GM19043 (cell line): Measurements from ENCODE around the gene SLC35F4.
A peak's percentile ranks its signal among the peaks of the same experiment; 100 is the strongest.

ENCODE experiments used
- ATAC-seq: cut with Tn5 transposase; IDR thresholded peaks from one replicate; pipeline ENCODE4 v1.9.1; 2021; ENCODE audit warnings: low read depth; ENCODE audit not compliant: unreplicated experiment

The SLC35F4 gene

DNA sequence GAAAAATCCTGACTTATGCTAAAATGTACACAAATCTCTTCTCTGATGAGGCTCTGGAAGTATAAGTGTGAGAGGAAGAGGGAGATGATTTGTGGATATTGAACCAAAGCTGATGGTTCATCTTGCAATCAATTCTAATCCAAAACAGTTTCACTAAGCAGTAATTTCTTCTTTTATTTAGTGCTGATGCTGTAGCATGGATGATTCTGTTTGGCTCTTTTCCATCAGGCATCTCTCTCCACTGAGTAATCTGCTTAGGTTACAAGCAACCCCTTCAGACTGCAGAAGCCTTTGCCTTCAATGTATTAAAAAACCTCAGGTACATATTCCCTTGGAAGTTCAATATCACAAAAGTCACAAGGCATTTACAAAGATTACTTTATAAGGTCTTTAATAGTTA lies 213.1 kb downstream of the SLC35F4 start:
- no peak for ATAC-seq

DNA sequence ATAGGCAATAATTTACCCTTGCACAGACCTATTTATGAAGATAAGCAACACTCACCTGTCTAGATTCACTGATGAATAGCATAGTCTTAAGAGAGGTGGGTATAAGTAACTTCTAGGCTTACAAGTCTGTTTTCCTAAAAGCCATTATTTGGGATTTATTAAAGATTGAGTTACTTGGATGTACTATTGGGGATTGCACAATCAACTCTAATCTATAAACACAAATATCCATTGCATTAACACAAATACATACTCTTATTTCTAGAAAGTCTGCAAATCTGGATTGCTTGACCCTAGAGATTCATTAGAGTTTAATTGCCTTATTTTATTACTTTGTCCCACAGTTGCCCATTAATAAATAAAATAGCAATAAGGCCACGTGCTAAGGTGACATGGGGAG lies 224.1 kb downstream of the SLC35F4 start:
- ATAC-seq = no peak

DNA sequence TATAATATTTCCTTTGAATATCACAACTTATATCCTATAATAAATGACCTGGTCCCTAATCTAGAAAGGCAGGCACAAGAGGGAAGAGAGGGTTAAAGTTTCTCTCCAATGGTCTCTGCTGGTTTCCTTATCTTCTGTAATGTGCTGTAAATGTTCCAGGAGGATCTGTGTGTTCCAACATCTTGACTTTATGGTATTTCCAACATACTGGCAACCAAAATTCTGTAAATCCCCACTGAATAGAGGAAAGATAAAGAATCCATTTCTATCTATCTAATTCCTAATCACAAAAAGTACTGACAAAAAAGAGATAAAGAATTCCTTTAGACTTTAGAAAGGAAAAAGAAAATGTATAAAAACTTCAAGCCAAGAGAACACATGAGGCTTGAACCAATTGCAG lies 225.9 kb downstream of the SLC35F4 start:
- ATAC-seq = no peak

DNA sequence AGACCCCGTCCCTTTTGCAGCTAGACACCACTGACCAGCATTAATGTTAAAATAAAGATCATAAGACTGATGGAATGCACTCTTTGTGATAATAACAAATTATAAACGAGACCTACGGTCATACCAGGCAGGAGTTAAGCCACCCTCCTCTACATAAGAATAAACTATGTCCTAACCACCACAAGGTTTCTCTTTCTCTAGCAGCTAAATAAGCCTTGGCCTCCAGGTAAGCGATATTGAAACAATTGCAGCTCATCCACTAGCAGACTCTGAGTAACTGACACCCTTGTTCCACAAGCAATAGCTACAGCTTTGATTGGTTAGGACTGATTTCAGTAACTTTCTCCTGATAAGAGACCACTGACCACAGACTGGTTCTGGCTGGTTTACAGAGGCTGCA lies 228.0 kb downstream of the SLC35F4 start:
- ATAC-seq = no peak

DNA sequence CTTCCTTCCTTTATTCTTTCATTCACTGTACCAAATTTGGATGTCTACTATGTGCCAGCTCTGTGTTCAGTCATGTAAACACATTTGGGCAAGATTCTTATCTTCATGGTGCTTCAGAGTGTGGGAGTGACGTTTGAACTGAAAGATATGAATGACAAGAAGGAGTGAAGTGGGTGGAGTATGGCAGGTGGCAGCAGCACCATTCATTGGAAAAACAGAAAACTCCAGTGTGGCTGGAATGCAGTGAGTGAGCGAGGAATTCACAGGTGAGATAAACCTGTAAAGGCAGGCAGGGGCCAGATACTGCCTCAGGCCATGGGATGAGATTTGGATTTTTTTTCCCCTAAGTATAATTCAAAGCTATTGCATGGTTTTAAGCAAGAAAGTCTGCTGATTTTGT lies 231.6 kb downstream of the SLC35F4 start:
- ATAC-seq = no peak

DNA sequence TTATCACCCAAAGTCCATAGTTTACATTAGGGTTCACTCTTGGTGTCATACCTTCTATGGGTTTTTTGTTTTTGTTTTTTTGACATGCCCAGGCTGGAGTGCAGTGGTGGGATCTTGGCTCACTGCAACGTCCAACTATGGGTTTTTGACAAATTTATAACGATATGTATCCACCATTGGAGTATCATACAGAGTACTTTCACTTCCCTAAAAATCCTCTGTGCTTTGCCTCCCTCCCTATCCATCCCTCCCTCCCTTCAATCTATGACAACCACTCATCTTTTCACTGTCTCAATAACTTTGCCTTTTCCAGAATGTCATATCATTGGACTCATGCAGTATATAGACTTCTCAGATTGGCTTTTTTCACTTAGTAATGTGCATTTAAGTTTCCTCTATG lies 233.2 kb downstream of the SLC35F4 start:
- no peak for ATAC-seq

DNA sequence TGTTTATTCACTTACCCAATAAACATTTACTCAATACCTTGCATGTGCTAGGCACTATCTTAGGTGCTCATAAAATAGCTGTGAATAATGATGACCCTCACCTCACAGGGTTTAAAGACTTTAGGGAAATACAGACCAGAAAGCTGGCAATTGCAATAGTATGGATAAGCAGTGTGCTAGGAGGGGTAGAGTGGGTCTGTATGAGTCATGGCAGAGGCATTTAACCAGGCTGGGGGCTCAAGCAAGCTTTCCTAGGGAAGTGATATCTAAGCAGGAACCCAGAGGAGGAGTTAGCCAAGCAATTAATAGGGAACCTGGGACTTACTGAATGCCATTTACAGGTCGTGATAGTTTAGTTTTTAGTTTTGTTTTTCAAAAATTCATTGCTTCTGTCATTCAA lies 248.4 kb downstream of the SLC35F4 start:
- no peak for ATAC-seq

DNA sequence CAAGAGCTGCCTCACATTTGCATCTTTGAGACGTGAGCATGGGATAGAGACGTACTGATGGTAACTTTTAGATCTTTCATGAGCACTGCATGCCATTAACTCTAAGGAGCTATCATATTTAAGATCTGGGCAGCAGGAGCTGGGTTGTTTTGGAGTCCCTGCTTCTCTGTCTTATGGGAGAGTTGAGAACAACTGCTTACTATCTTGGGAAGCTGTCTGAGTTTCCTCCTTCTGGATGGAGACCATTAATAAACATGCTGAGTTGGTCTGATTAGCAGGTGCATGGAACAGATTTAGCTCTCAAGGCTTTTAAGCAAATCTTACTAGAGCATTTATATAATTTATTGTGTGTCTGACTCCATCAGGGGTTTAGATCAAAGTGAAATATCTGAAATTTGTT lies 252.9 kb downstream of the SLC35F4 start:
- no peak for ATAC-seq

DNA sequence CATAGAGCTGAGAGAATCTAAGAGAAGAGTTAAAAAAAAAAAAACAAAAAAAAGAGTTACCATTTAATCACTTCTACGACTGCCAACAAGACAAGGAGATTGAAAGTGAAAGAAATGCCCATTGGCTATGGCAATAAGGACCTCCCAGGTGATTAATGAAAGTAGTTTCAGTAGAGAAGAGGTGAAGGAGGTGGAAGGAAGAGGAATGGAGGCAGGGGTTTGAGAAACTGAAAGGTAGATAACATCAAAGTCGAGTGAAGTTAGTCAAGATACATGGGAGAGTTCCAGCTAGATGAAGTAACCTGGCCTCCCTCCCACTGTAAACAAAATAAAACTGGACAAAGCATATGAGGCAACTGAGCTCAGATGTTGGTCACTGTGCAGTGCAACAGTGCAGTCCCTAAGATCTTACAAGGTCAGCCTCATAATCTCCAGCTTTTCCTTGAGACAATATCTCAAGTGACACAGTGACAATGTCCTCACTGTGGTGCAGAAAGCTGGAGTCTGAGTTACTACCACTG lies 254.3 kb downstream of the SLC35F4 start:
- no peak for ATAC-seq

DNA sequence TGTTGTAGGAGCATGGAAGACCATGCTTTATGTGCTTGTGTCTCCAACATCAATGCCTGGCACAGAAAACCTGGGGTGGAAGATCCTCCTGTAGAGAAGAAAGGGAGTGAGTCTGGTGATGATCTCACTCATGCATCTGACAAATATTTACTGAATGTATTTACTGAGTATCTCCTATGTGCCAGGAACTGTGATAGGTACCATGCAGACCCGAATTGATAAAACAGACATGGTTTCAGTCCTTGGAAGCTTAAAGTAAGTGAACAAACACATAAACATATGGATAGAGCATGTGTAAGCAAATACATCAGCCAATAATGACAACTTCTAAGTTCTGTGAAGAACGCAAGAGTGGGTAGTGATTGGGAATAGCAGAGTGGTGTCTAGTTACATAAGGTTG lies 255.3 kb downstream of the SLC35F4 start:
- ATAC-seq = no peak

DNA sequence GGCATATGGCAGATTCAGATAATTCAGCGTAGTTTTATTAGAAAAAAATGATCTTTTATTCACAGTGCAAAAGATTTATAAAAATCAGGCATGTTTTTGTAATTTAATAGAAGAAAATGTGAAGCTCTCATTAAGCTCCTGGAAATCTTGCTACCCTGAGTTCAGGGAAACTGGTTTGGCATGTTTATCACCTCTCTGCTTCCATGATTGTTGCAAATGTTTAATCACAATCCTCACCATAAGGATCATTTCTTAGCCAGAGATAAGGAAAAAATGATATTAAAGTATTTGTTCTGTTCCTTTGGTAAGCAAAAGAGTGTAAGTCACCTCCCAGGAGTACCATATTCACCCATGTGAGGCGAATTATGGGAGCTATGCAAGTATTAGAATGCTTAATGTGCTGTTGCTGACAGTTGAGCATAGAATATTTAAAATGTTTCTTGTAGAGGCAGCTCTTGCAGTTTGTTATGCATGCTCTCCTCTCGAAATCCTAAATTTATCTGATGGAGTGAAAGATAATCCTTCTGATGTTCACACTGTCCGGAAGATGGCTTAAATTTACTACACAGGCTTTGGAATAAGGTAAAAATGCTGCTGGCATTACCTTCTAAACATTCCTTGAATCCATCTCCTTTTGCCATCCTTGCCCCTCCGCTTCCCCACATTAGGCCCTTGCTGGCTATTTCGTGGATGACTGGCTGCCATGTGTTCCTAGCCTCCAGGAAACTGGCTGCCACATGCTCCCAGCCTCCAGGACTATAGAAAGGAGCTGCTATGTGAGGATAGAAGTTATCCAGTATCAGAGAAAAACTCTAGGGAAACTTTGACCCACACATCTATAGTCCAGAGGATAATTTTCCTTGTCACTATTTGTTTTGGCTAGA lies 256.5 kb downstream of the SLC35F4 start:
- ATAC-seq = no peak

DNA sequence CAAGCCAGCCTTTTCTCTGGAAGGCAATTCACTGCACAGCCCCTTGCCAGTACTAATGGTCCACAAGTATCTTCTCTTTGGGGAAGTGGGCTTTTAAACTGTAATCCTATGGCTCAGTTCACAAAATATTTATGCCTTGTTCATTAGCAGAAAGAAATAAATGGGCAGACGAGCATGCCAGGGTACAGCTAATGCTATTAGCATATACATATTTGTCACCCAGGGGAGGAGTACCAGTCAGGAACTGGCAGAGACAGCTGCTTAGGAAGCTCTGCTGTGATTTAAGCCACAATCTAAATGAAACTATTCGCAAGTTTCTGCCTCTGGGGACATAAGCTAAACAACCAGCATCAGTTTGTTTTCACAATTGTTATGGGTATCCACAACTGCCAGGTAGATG lies 258.8 kb downstream of the SLC35F4 start:
- ATAC-seq = no peak

DNA sequence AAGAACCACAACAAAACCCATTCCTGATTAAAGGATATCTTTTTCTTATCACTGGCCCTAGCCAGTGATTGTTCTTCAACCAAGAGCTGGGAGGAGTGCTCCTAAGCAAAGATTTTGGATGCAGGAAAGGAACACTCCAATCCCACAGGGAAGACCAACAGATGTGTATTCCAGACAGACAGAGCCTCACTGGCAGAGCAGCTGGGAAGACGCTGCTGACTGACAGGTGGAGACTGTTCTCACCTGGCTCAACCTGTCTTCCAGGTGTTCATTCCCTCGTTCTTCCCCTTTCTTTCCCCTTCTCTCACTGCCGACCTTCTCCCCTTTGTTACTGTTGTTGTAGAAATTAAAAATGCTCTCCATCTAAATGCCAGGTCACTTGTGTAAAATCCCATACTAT lies 282.5 kb downstream of the SLC35F4 start:
- no peak for ATAC-seq

DNA sequence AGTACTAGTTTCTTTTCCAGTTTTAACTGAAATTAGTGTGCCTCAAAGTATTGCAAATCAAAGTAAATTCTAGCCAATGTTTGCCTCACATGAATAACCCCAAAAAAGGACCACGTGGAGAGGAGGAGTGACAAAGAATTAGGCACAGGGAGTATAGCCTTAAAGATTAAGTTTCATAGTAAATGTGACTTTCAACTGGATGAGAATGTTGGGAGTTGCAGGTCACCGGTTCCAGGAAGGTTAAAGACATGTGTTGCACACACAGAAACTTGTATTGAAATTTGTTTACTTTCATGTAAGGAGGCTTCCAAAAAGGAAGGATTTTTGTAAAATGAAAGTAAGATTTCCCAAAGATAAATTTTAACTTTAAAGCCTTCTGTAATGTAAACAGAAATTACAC lies 283.1 kb downstream of the SLC35F4 start:
- no peak for ATAC-seq

DNA sequence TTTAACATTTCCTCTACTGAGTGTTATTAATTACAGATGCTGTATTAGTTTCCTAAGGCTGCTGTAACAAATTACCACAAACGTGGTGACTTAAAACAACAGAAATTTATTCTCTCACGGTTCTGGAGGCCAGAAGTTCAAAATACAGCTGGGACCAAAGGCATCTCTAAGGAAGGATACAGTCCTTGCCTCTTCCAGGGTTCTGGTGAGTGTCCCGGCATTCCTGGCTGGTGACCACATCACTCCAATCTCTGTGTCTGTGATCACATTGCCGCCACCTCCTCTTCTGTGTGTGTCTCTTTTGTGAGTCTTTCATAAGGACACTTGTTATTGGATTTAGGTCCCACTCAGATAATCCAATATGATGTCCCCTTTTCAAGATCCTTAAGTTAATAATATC lies 287.1 kb downstream of the SLC35F4 start:
- no peak for ATAC-seq

DNA sequence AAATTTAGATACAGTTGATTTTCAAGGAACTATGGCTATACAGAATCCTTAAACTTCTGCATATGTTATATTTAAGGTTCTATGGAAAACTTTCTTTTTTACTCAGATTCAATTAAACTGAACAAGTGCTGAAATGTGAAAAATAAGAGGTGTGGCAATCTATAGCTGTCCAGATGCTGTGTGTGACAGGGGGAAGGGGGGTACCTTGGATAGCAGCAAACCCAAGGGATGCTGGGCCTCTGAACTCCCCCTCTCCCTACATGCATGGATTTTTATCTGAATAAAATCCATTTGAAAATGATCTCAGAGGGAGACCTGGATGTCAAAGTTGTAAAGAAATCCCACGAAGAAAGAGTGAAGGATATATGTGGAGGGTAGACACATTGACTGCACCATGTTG lies 289.4 kb downstream of the SLC35F4 start:
- no peak for ATAC-seq

DNA sequence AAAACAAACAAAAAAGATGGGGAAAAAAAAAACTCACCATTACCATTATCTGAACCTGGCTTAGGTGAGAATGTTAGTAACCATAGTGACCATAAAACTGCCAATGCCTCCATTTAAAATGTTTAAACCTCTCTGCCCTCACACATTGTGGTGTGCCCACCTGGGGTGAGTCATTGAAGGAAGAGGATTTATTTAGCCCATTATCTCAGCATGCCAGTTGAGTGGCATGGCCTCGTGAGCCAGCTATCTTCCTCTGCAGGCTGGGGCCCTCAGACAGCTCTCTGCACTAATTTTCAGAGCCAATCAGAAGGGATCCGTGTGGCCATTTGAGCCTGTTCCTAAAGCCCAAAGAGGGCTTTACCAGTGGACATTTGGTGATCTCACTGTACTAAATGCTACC lies 290.4 kb downstream of the SLC35F4 start:
- no peak for ATAC-seq

DNA sequence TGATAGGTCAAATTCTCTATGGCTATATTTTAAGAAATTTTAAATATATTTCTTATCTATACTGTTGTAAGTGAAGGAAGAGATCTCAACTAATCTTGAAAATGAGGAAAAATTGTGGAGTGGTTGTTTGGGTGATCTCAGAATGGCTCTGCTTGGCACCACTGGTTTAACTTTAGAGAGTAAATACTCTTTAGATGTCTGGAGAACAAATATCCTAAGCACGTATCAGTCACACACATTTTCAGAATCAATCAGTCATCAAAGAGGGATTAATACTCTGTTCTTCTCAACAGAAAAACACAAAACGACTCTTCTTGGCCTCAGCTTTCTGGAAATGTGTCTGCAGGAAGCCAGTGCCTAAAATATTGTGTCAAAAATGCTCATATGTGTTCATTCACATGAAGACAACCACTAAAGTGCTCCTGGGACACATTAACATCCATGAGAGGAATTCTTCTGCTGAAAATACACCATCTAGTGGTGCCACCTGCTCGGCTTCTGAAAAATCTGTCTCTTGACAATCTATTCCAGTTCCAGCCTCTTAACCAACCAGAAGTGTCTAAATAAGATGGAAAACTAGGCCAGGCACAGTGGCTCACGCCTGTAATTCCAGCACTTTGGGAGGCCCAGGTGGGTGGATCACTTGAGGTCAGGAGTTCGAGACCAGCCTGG lies 291.1 kb downstream of the SLC35F4 start:
- ATAC-seq = no peak

DNA sequence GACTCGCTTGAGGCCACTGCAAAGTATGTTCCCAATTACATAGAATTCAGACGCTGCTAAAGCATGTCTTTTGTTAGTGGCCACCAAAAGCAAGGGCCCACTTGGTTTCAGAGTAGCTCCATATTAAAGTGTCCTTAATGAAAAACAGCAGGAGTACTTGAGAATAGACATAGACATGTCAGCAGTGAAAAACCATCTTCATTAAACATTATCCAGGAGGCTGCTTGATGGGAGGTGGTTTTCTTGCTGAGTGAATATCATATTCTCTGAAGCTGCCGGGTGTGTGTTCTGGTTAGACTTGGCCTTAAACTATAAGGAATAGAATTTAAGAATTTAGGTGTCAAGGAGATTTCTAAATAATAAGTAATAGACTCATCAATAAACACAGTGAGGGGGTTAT lies 292.7 kb downstream of the SLC35F4 start:
- ATAC-seq = no peak

DNA sequence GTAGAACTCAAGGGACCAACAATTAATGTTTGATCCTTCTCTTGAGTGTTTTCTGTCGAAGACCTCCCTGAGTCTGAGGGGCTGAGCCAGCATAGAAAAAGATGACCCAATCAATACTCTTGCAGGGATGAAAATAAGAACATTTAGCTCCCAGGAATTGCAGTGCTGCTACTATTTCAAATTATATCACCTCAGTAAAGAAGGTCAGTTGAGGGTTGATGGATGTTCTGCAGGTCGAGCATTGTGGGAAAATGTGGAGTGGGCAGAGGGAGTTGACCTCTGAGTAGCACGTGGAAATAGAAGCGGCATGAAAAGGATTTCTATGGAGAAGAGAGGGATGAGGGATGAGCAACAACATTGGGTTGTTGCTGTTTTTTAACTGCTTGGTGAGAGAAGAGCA lies 297.3 kb downstream of the SLC35F4 start:
- ATAC-seq = no peak

DNA sequence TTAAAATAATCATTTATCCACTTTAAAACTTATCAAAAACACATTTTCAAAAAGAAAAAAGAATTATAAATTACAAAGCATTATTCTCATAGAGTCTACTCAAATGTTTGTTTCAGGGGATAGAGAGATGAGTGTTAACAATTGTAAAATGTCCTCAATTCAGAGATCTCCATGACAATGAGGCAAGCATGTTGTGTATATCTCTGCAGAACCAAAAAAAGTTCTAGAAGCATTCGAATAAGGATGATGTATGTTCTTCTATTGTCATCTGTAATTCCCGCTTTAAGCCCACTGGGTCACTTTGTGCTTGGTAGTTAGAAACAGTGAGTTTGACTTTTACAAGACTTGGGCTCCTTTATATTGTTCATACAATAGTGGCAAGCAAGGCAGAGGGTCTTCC lies 298.7 kb downstream of the SLC35F4 start:
- ATAC-seq = no peak

DNA sequence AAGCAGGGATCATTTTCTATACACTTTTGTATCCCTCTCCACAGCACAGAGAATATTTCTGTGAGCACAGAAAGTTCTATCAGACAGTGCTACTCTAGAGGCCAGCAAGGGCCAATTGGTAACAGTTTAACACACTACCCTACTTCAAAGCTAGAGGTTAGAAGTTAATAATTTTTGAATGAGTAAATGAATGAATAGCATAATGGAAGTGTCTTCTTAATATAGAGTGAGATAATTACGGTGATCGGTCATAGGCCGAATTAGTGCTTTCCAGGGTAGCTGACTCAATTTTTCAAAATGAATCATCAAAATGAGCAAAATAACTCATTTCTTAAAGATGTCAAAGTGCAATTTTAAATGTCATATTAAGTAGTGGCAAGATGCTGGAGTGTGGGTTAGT lies 305.2 kb downstream of the SLC35F4 start:
- peak; percentile 82 for ATAC-seq
